ENCODE results near the gene TRIM62.

- TF ChIP-seq CTCF (IDR thresholded peaks at IDR 0.05; ENCODE audit: insufficient read depth, low read depth, low read length) (no peak), EZH2 (IDR thresholded peaks at IDR 0.05; ENCODE audit: insufficient read depth, low read length) (no peak)
These were observed 62.8 kb downstream of the TRIM62 start for GRCh38 chr1:33119050-33119449.

All from astrocyte (in vitro differentiated cells and primary cell).